Left ventricle myocardium superior (tissue), 1 donor: ENCODE data around the gene CLIC5. TPM values are rescaled to one million over a fixed set of nuclear protein-coding genes. Genes with fewer than 3 reads are reported as not detected.

Source experiments
- ATAC-seq: fragments of 200-7000 bp; cut with Tn5 transposase; one replicate; pipeline ENCODE4 v1.9.1; 2020; ENCODE audit warnings: mild to moderate bottlenecking, moderate library complexity
- DNase-seq: peaks from one replicate; pipeline ENCODE4 v3.0.0-alpha.2; 2020
- intact Hi-C: fragments of 100-400 bp; cut with micrococcal nuclease; formaldehyde crosslinking; loops from one replicate; pipeline ENCODE4 v1.11.0; 2022
- total RNA-seq: library from RNA; stranded (reverse); fragmentation: NEBNext Ultra II Directional; extraction: Animal tissue kit (Norgen Biotek cat#: 25700); gene quantifications from one replicate; pipeline ENCODE4 v1.2.1, GENCODE V29; 2021
- donor health status: DM: no; HTN: yes; CAD: no; lungs with severe emphysema.

The CLIC5 gene
- total RNA-seq, 1 donor from 2014 or later: 272 TPM

GRCh38 chr6:46011188-46012085 lies 4.2 kb downstream of the CLIC5 start:
- intact Hi-C loops: no loop called here
- DNase-seq (peak; percentile 40), ATAC-seq (peak; percentile 18)

- intact Hi-C loops: no loop called here
- DNase-seq: peak; percentile 37
- ATAC-seq: peak; percentile 31
Observed at GRCh38 chr6:46010771-46011170, 4.9 kb downstream of the CLIC5 start.

GRCh38 chr6:46010270-46010669 lies 5.4 kb downstream of the CLIC5 start:
- ATAC-seq: no peak
- DNase-seq: no peak
- intact Hi-C loops: no loop called here

- DNase-seq: no peak
- intact Hi-C loops: no loop called here
- ATAC-seq: no peak
Observed at GRCh38 chr6:46002264-46002663, 13.4 kb downstream of the CLIC5 start.

GRCh38 chr6:46000905-46001304 lies 14.8 kb downstream of the CLIC5 start:
- intact Hi-C loops: no loop called here
- no peak for DNase-seq
- peak; percentile 62 for ATAC-seq

GRCh38 chr6:45998524-45998923 lies 17.1 kb downstream of the CLIC5 start:
- intact Hi-C loops: no loop called here
- peak; percentile 31 for ATAC-seq

GRCh38 chr6:45997875-45998506 lies 17.7 kb downstream of the CLIC5 start:
- peak; percentile 59 for ATAC-seq
- intact Hi-C loops: no loop called here
- DNase-seq: no peak

More at GRCh38 chr6:45998524-45998923, 17.1 kb downstream of the CLIC5 start:
- DNase-seq: no peak

GRCh38 chr6:45991189-45991588 lies 24.5 kb downstream of the CLIC5 start:
- ATAC-seq (no peak), DNase-seq (no peak)
- intact Hi-C loops: no loop called here

- intact Hi-C loops: no loop called here
- ATAC-seq (no peak), DNase-seq (no peak)
Observed at GRCh38 chr6:45990162-45990561, 25.5 kb downstream of the CLIC5 start.

GRCh38 chr6:45988635-45989034 lies 27.0 kb downstream of the CLIC5 start:
- ATAC-seq: peak; percentile 77
- peak; percentile 71 for DNase-seq
- intact Hi-C loops: no loop called here

- ATAC-seq (no peak), DNase-seq (no peak)
- intact Hi-C loops: no loop called here
Observed at GRCh38 chr6:45987856-45988255, 27.8 kb downstream of the CLIC5 start.

- intact Hi-C loops: no loop called here
- ATAC-seq (peak; percentile 89), DNase-seq (no peak)
Observed at GRCh38 chr6:45986746-45987274, 28.9 kb downstream of the CLIC5 start.

- no peak for DNase-seq
- intact Hi-C loops: no loop called here
- ATAC-seq: no peak
Observed at GRCh38 chr6:45984788-45985425, 30.8 kb downstream of the CLIC5 start.

GRCh38 chr6:45984347-45984746 lies 31.3 kb downstream of the CLIC5 start:
- DNase-seq: no peak
- ATAC-seq: no peak
- intact Hi-C loops: no loop called here

GRCh38 chr6:45983062-45983461 lies 32.6 kb downstream of the CLIC5 start:
- ATAC-seq: no peak
- intact Hi-C loops: no loop called here

GRCh38 chr6:45982280-45983036 lies 33.2 kb downstream of the CLIC5 start:
- DNase-seq: no peak
- intact Hi-C loops: no loop called here
- no peak for ATAC-seq

More at GRCh38 chr6:45983062-45983461, 32.6 kb downstream of the CLIC5 start:
- DNase-seq: no peak

- intact Hi-C loops: no loop called here
- DNase-seq (no peak), ATAC-seq (no peak)
Observed at GRCh38 chr6:45981046-45981445, 34.6 kb downstream of the CLIC5 start.

GRCh38 chr6:45979311-45979710 lies 36.3 kb downstream of the CLIC5 start:
- intact Hi-C loops: no loop called here
- DNase-seq (no peak), ATAC-seq (peak; percentile 61)

- DNase-seq: no peak
- intact Hi-C loops: no loop called here
- ATAC-seq: no peak
Observed at GRCh38 chr6:45974596-45974995, 41.1 kb downstream of the CLIC5 start.
